HFFc6 (cell line): Measurements from ENCODE around the gene GABBR2. TPM values are rescaled to one million over a fixed set of nuclear protein-coding genes. Genes with fewer than 3 reads are reported as not detected.

Experiments used
- DNase-seq: peaks from one replicate; pipeline ENCODE4 v3.0.0-alpha.2; 2018
- H3K27ac Mint-ChIP-seq: 2 replicates; pipeline ENCODE4 v1.8.0; 2020; ENCODE audit warnings: mild to moderate bottlenecking, mixed read lengths
- H3K27me3 Mint-ChIP-seq: 2 replicates; pipeline ENCODE4 v1.8.0; 2021; ENCODE audit warnings: mild to moderate bottlenecking, moderate library complexity, mixed read lengths; ENCODE audit not compliant: insufficient read depth
- H3K36me3 Mint-ChIP-seq: 2 replicates; pipeline ENCODE4 v1.8.0; 2021; ENCODE audit warnings: low read depth, mixed read lengths
- H3K4me1 Mint-ChIP-seq: 2 replicates; pipeline ENCODE4 v1.8.0; 2020; ENCODE audit warnings: low read depth, mixed read lengths
- H3K4me3 Mint-ChIP-seq: 2 replicates; pipeline ENCODE4 v1.8.0; 2020; ENCODE audit warnings: mild to moderate bottlenecking, moderate library complexity, mixed read lengths
- H3K9me3 Mint-ChIP-seq: 2 replicates; pipeline ENCODE4 v1.8.0; 2020; ENCODE audit warnings: mild to moderate bottlenecking, mixed read lengths
- total RNA-seq, 6 experiments: library from RNA; stranded (reverse); fragmentation: NEBNext Ultra II Directional; extraction: Animal tissue kit (Norgen Biotek cat#: 25700); gene quantifications; 2 replicates in 1 of 6; 3 replicates in 5 of 6; pipeline ENCODE4 v1.2.3, GENCODE V29; 2021
- TF ChIP-seq, protein P1 (sequence below): fragments of 200-600 bp; sonication (generic); IDR thresholded peaks from 2 replicates; pipeline ENCODE4 v1.5.0; 2021; ENCODE audit warnings: antibody characterized with exemption, mild to moderate bottlenecking

The GABBR2 gene
- total RNA-seq, 6 experiments from 2014 or later, result 3.1 to 9.3 (median 7.6) TPM

DNA sequence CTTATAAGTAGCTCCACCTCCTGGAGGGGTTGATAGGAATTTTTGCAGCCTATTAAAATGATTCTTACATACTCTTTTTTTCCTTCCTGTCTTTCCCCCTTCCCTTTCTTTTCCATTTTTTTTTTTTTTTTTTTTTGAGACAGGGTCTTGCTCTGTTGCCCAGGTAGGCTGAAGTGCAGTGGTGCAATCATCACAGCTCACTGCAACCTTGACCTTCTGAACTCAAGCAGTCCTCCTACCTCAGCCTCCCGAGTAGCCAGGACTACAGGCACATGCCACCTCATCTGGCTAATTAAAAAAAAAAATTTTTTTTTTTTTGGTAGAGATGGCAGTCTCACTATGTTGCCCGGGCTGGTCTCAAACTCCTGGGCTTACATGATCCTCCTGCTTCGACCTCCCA is 448.9 kb downstream of the GABBR2 start:
- no peak for DNase-seq
- Mint-ChIP-seq H3K4me3 (no peak overlapping the region), H3K27ac (no peak overlapping the region), H3K4me1 (peaks cover 32% of the 10 kb centered on the region), H3K9me3 (no peaks in the 10 kb centered on the region), H3K27me3 (peaks cover 1% of the 10 kb centered on the region; the same call in 1 of the 2 replicates), H3K36me3 (peaks cover 4% of the 10 kb centered on the region)
- TF ChIP-seq, protein P1, sequence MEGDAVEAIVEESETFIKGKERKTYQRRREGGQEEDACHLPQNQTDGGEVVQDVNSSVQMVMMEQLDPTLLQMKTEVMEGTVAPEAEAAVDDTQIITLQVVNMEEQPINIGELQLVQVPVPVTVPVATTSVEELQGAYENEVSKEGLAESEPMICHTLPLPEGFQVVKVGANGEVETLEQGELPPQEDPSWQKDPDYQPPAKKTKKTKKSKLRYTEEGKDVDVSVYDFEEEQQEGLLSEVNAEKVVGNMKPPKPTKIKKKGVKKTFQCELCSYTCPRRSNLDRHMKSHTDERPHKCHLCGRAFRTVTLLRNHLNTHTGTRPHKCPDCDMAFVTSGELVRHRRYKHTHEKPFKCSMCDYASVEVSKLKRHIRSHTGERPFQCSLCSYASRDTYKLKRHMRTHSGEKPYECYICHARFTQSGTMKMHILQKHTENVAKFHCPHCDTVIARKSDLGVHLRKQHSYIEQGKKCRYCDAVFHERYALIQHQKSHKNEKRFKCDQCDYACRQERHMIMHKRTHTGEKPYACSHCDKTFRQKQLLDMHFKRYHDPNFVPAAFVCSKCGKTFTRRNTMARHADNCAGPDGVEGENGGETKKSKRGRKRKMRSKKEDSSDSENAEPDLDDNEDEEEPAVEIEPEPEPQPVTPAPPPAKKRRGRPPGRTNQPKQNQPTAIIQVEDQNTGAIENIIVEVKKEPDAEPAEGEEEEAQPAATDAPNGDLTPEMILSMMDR, result peak; percentile 19; the same call in 1 of the 2 replicates

DNA sequence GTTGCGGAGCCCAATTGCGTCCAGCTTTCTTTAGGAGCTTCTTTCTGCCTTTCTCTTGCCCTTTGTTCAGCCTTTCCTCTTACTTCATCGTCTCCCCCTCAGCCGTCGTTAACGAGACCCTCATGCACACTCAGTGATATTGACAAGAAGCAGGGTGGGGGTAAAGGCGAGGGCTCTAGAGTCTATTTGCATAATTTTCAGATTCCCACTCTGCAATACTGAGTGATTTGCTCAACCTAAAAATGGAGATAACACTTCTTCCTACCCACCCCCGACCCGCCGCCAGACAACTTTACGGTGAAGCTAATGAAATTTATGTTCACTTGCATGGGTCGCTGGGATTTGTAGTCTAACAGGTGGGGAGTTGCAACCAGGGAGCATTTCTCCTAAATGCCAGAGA is 452.0 kb downstream of the GABBR2 start:
- H3K4me3 Mint-ChIP-seq, result peak overlapping the region; percentile 90
- peaks cover 1% of the 10 kb centered on the region; the same call in 1 of the 2 replicates for H3K27me3 Mint-ChIP-seq
- H3K4me1 Mint-ChIP-seq, result peaks cover 42% of the 10 kb centered on the region
- no peaks in the 10 kb centered on the region for H3K9me3 Mint-ChIP-seq
- DNase-seq, result no peak
- H3K27ac Mint-ChIP-seq, result peak overlapping the region; percentile 99
- TF ChIP-seq, protein P1, result no peak
- peaks cover 28% of the 10 kb centered on the region for H3K36me3 Mint-ChIP-seq

- peak within 1 kb of the TSS; percentile 90 for H3K4me3 Mint-ChIP-seq
- H3K36me3 Mint-ChIP-seq, result peaks cover 38% of the 10 kb centered on the region
- H3K27ac Mint-ChIP-seq, result peak within 1 kb of the TSS; percentile 99
- TF ChIP-seq, protein P1, result peak; percentile 32
- peak; percentile 93 for DNase-seq
- H3K4me1 Mint-ChIP-seq, result peaks cover 52% of the 10 kb centered on the region
- H3K27me3 Mint-ChIP-seq, result peaks cover 1% of the 10 kb centered on the region; the same call in 1 of the 2 replicates
- no peaks in the 10 kb centered on the region for H3K9me3 Mint-ChIP-seq
Measured at GRCh38 chr9:98255578-98256296, 453.0 kb downstream of the GABBR2 start, which contains the start of gene TBC1D2. TBC1D2 (minus strand) TSS chr9:98255649; CDS start chr9:98255541, 108 bp downstream.

- peaks cover 1% of the 10 kb centered on the region; the same call in 1 of the 2 replicates for H3K27me3 Mint-ChIP-seq
- DNase-seq, result peak; percentile 50
- peak overlapping the region; percentile 99 for H3K27ac Mint-ChIP-seq
- peak overlapping the region; percentile 90 for H3K4me3 Mint-ChIP-seq
- TF ChIP-seq, protein P1, result no peak
- peaks cover 58% of the 10 kb centered on the region for H3K4me1 Mint-ChIP-seq
- H3K9me3 Mint-ChIP-seq, result no peaks in the 10 kb centered on the region
- H3K36me3 Mint-ChIP-seq, result peaks cover 44% of the 10 kb centered on the region
Measured at GRCh38 chr9:98255061-98255577, 453.6 kb downstream of the GABBR2 start.

GRCh38 chr9:98254228-98255060 is 454.3 kb downstream of the GABBR2 start:
- DNase-seq, result no peak
- peaks cover 65% of the 10 kb centered on the region for H3K4me1 Mint-ChIP-seq
- TF ChIP-seq, protein P1, result no peak
- peaks cover 1% of the 10 kb centered on the region; the same call in 1 of the 2 replicates for H3K27me3 Mint-ChIP-seq
- H3K9me3 Mint-ChIP-seq, result no peaks in the 10 kb centered on the region
- peak overlapping the region; percentile 90 for H3K4me3 Mint-ChIP-seq
- H3K27ac Mint-ChIP-seq, result peak overlapping the region; percentile 99
- peaks cover 50% of the 10 kb centered on the region for H3K36me3 Mint-ChIP-seq
